CMK (cell line): Measurements from ENCODE around the gene GALNT14.

Experiments used
- DNase-seq: peaks from one replicate; pipeline ENCODE4 v3.0.0-alpha.2; 2010; ENCODE audit warnings: low read depth

Gene GALNT14

DNA sequence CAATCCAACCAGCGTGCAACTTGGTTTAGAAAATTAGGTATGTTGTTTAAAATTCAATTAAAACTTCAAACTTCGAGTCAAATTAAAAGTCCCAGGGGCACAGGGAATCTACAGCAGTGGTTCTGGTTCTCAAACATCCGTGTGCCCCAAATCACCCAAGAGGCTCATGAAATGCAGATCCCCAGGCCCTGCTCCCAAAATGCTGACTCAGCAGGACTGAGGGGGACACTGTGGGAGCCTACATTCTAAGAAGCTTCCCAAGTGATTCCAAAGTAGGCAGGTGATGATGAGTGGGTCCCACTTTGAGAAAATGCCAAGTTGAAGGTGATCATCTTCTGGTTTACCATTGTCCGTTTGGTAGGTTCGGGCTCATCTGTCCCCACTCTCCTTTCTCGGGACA, 82.3 kb downstream of the GALNT14 start:
- DNase-seq: no peak

DNA sequence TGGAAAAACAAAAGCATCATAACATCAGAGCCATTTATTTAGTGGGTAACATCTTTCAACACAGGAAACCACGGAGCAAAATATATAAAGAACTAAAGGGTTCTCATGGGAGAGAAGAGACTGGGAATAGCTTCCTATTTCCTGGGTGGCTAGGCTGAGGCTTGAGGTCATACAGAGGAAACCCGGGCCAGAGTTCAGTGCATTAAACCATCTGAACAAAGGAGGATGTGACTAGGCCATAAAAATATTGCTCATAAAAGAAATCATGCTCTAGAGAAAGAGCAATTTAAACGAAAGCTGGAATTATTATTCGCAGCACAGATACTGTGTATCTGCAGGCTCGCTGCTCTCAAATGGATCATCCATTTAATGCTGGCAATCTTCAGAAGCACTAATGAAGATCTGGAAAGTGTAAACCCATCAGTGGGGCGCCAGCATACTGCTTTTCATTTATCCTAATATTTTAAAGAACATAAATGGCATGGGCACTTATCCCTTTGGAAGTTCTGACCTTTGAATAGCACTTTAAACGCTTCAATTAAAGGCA, 83.3 kb downstream of the GALNT14 start:
- DNase-seq: no peak

DNA sequence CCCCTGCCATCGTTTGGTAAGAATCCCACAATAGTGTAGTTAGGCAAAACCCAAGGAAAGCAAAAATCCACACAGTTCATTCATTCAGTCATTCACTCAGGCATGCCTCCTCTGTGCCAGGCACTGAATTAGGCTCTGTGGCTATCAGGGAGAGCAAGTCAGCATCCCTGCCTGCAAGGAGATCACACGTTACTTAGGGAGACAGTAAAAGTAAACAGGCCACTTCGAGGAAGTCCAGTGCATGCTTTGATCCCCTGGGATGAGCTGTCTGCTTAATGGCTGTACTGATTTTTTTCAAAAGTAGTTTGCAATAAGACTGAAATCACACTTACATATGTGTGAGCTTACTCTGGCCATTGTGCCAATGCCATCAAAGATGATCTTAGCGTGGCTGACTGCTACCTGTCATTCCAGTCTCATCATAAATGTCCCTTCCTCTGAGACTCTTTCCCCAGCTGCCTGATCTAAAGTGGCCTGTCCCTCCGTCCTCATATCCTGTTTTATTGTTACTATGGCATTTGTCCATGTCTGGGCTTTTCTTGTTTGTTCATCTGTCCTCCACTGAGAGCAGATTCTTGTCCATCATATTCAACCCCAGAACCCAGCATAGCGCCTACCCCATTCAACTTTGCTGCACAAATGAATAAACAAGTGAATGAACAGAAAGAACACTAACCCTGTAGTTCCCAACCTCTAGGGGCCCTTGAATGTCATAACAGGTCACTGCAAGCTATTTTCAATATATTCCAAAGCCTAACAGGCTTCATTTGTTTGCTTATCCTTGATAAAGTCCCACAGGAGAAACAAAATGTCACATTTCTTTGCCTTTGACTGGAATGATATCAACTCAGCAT, 84.1 kb downstream of the GALNT14 start:
- no peak for DNase-seq

DNA sequence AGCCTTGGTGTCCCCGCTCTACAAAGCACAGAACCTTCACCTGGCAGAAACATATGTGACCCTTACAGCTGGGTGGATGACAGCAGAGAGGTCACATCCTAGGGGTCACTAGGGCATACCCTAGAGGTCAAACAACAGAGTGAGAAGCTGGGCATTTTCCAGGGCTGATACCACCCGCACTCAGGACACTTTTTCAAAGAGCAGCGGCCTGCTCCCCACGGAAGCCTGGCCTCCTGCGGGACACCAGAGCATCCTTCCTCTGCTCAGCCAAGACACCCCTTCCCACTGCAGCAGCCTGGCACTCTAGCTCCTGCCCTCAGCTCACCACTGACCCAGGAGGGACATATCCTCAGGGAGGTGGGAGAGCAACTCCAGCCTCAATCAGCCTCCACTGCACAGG, 86.0 kb downstream of the GALNT14 start:
- DNase-seq: no peak

DNA sequence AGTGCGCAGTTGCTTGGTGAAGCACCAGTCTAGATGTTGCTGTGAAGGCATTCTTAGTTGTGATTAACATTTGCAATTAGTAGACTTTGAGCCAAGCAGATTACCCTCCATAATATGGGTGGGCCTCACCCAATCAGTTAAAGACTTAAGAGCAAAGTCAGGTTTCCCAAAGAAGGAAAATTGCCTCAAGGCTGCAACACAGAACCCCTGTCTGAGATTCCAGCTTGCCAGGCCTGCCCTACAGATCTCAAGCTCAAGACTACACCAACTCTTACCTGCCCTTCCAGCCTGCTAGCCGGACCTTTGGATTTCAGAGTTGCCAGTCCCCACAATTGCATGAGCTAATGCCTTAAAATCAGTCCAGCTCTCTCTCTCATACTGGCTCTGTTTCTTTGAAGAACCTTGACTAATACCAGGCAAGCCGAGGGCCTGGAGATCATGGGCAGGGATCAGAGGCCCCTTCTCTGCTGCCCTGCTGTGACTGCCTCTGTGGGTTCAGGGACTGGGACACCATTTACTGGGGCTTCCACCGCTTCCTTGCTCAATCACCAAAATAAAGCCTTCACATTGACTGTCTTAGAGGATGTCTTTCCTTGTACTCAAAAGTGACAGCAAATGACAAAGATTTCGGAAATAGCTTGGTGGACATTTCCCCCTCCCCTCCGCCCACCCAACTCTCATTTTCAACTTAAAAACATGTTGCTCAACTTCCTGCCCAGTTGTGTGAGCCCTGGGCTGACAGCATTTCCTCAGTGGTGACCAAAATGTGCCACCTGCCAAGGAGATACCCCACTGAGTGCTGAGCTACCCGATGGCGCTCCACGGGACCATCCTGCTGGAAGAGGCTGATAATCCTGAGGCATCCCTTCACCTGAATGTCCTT, 86.7 kb downstream of the GALNT14 start:
- DNase-seq: no peak

DNA sequence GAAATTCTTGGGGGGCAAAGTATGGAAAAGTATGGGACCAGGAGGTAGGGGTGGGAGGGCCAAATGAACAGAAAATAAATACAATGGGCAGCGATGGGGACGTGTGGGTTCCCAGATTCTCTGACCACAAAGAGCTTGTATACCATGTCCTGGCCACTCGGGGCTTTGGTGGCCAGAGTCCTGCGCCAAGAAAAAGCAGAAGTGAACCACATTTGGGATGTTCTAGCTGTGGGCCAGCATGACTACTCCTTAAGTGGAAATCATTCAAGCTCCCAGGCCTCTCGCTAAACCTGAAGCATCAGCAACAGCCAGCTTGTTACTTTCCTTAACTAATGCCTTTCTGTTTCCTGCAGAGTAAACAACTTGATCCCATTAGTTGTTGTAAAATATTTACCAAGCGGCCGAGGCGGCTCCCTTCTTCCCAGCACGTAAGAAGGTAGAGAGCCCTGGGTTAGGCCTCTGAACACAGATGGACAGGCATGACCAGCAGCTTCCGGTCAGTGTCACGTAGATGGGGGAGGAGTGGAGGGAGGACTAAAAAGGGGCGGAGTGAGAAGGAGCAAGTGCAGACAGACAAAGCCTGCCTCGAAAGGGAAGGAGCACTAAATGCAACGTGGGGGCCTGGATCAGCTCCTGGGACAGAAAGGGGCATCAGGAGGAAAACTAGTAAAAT, 88.2 kb downstream of the GALNT14 start:
- no peak for DNase-seq

DNA sequence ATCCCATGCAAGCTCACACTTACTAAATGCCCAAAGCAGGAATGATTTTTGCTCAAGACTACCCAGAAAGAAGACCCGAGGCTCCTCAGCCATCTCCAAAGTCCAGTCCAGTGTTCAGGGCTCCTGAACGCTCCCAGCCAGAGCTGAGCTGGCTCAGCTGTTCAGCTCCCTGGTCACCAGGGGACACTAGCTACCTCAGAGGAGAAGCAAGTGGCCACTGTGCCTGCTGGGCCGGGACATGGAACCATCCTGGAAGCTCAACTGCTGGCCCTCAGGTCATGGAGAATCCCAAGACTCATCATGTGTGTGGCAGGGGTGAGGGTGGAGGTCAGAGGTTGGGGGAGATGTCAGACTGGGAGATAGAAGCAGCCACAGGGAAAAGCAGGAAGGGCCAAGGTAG, 89.0 kb downstream of the GALNT14 start:
- DNase-seq: no peak

DNA sequence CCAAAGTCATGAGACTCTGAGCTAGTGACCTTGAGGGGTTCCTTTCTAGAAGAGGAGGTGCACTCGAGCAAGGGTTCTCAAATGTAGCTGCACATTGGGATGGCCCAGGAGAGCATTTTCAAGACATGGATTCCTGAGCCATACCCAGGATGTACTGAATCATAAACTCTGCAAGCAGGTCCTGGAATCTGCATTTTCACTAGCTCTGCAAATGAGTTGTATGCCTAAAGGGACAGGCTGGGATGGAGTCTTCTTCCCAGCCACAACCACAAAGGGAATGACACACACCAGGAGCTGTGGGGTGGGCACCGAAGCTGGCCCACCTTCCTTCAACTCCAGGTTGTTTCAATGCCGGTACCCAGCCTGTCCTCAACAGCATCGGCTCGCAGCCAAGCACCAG, 90.6 kb downstream of the GALNT14 start:
- DNase-seq: no peak

DNA sequence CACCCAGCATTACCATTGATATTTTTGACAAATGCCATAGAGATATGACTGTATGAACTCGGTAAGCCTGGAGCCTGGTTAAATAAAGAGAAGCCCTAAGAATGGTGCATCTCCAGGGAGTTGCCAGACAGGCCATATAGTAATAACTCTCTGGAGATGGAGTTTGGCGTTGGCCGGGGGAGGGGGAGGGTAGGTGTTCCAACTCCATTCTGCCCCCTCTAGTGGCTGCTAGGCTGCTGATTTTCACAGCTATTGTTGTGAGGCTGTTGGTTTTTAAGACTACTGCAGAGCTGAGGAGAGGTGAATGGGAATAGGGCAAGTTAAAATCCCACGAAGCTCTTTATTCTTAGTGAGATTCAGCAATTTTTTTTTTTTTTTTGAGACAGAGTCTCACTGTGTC, 99.9 kb downstream of the GALNT14 start:
- DNase-seq: no peak

DNA sequence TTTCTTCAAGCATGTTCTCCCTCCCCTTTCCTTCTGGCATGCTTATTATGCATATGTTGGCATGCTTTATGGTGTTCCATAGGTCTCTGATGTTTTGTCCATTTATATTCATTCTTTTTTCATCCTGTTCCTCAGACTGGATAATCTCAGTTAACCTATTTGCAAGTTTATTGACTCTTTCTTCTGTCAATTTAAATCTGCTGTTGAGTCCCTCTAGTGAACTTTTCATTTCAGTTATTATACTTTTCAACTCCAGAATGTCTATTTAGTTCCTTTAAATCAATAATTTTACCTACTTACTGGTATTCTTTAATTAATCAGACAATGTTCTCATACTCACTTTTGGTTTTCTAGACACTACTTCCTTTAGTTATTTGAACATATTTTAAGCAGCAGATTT, 101.2 kb downstream of the GALNT14 start:
- no peak for DNase-seq

DNA sequence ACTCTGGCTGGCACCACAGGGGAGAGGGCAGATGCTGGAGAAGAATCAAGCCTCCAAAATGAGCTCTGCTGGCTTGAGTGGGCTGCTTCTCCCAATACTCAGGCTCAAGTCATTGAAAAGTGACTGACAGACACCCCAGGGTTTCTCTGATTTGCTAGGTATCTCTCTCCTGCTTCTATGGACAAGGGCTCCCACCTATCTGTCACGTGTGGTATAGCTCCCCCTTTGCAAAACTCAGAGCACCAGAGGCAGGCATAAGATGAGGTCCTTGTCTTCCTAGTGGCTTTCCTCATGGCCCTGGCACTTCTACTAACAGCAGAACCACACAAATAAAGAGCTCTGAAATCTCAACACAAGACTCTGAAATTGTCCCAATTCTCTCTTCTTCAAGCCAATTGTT, 105.2 kb downstream of the GALNT14 start:
- DNase-seq: no peak

DNA sequence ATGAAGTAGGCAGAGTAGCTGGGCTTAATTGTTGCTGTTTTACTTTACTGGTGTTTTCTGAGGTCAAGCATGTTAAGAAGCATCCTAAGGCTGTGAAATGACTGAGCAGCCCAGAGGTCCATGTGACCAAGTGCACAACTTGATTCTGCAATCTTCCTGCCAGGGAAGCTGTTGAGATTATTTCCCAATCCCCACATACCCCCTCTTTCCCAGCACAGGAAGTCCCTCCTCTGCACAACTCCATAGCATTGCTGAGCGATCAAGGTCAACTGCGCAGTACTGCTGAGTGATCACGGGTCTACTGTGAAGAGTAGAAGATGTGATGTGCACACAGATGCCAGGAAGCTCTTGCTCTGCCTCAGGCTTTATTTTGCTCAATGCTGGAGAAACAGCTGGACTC, 105.8 kb downstream of the GALNT14 start:
- no peak for DNase-seq

DNA sequence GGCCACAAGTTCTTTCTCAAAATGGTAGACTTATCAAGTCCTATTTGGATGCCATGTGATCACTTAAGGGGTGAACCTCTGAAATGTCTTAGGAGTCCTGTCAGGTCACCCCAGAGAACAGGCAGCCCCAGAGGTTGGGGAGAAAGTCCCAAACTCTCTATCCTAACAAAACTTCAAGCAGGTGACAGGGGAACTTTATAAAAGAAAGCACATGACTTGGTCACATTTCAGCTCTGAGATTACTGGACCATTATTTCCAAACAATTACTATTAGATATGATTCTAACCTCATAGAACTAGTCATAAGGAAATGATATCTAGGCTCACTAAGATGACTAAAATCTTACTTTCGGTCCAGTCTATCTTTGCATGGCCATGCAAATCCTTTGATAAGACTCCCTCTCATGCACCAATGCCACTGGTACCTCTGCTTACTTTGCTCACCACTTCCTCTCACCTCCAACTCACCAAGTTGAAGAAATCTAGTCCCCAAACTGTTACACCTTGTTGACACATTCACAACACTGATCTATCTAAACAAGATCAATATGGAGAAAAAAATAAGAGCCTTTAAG, 107.0 kb downstream of the GALNT14 start:
- DNase-seq: no peak

DNA sequence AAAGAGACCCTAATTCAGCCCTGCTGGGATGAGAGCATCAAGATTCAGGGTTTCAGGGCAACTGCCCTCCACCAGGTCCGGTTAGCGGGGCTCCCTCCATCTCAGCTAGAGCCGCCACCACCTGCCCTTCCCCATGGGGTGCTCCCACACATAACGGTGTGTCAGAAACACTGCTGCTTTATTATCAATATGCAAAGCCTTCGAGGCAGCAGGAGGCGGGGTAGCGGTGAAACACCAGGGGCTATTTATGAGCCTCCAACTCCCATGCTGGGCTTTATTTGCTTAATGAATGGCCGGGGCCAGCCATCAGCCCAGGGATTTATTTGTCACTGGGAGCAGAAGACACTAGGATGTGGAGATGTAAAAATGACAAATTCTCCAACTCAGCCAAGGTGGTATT, 109.8 kb downstream of the GALNT14 start:
- DNase-seq: no peak

DNA sequence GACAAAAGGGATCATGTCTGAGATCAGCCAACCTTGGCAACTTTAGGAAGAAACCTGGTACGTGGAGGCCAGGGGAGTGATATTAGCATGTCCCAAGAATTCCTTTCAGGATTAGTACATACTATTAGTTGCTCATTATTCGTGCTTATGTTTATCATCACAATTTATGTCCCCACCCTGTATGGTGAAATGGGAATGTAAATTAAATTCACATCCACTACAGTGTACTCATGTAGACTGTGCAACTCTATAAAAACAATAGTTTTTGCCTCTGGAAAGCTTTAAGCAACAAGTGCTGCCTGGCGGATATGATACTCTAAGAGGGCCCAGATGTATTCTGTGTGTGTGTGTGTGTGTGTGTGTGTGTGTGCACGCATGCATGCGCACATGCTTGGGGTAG, 110.7 kb downstream of the GALNT14 start:
- no peak for DNase-seq

DNA sequence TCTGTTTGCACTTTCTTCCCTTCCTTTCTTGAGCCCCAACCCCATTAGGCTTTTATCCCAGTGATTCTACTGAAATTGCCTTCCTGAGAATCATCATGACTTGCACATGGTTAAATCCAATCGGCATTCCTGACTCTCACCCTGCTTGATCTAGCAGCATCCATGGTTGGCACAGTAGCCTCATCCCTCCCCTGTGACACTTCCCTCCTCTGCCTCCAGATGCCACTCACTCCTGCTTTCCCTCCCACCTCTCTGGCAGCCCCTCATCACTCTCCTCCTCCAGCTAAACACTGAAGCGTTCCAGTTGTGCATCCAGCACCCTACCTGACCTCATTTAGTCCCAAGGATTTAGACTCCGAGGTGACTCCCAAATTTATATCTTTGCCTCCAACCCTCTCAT, 114.7 kb downstream of the GALNT14 start:
- no peak for DNase-seq

DNA sequence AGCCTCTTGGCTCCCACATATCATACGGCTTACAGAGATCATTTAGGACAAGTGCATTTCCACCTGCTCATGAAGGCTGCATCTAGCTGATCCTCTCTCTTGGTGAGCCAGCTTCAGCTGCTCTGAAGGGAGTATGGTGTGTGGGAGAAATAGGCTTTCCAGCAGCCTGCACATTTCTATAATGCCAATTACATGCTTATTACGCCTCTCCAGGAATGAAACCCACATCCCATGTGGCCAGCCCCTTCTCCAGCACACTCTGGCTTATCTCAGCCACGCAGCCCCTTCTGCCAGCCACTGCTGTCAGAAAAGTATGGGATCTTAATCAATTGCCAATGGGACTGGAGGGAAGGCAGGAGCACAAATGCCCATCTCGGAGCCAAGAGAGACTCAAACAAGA, 117.5 kb downstream of the GALNT14 start:
- DNase-seq: no peak

DNA sequence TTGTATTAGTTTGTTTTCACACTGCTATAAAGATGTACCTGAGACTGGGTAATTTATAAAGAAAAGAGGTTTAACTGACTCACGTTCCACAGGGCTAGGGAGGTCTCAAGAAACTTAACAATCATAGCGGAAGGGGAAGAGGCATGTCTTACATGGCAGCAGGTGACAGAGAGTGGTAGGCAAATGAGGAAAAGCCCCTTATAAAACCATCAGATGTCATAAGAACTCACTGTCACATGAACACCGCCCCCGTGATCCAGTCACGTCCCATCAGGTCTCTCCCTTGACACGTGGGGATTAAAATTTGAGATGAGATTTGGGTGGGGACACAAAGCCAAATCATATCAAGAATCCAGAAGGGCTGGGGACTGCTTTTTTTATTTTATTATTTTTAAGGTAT, 120.0 kb downstream of the GALNT14 start:
- no peak for DNase-seq

DNA sequence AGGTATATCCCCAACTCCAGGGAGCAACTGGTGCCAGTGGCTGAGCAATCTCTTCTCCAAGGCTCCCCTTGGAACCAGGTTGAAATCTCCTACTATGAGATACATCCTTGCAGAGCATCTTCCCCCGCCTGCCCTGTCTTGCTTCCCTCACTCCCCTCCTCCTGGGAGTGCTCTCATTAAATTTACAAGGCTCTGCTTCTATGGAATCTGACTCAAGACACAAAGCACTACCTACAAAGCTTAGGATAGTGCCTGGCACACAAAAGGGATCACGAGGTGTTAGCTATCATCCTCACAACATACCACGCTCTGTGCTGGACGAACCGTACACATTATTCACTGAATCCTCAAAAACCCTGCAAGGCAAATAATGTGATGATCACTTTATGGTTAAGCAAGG, 121.6 kb downstream of the GALNT14 start:
- no peak for DNase-seq

DNA sequence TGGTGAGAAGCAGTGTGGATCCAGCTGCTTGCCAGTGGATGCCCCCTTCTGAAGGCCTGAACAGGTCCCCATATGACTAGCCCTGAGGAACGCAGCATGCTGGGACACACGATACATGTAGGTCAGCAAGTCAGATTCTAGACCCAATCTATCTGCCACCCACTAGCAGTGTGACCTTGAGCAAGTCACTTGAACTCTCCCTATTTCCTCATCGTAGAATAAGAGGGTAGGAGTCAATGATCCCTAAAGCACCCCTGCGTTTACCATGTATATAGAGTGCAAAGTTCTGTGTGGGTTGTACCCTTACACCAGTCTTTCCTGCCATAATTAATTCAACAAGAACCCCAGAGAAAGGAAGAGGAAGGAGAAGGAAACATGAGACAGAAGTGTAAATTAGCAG, 123.7 kb downstream of the GALNT14 start:
- DNase-seq: no peak

DNA sequence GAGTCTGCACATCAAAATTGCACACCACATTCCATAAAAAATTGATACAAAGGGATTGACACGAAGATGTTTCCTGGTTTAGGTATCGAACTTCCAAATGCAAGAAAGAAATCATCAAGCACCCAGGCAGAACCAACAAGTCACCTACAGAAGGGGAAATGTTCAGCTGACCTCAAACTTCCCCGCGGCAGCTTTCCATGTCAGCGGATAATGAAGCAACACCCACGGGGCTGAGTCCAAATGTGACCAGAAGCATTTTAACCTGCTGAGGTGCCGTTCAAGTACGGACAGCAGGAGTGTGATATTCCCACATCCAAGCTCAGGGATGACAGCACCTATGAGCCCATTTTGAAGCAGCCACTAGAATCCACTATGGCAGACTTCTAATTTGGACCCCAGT, 124.9 kb downstream of the GALNT14 start:
- no peak for DNase-seq

DNA sequence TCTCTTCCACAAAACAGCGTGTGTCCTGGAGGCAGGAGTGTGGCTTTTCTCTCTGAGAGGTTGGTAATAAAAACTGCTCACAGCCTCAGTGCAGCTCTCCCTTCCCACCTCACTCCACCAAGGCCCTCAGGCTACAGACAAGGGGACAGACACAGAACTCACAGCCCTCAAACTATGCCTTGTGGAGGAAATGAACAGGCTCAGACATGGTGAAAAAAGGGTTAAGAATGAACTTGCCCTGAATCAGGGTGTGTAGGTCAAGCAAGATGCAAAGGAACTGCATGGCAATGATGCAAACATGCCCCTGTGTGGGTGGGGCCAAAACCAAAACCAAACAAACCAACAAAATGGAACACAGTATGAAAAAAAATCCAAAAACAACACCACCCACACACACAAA, 125.8 kb downstream of the GALNT14 start:
- DNase-seq: no peak
